Esophagus squamous epithelium (tissue), 5 donors: ENCODE data around the gene ALG13. TPM values are rescaled to one million over a fixed set of nuclear protein-coding genes. Genes with fewer than 3 reads are reported as not detected.

ENCODE experiments used
- DNase-seq: peaks from one replicate; lab custom pipeline; 2025; lab: John Stamatoyannopoulos, UW
- H3K27ac ChIP-seq, 4 donors: fragments of 200-600 bp; sonication (generic); one replicate each; pipeline ENCODE4 v1.5.1; 2016 to 2019; ENCODE audit warnings: mild to moderate bottlenecking in 1 of 4
- H3K27me3 ChIP-seq, 4 donors: fragments of 200-600 bp; sonication (generic); 1 replicate in 3 of 4; 2 replicates in 1 of 4; pipeline versions ENCODE4 v1.5.1 to v1.6.0; 2017 to 2021; ENCODE audit warnings: antibody characterized with exemption in 1 of 4
- H3K36me3 ChIP-seq, 3 donors: fragments of 200-600 bp; sonication (generic); one replicate each; pipeline ENCODE4 v1.5.1; 2016 to 2019
- H3K4me1 ChIP-seq, 3 donors: fragments of 200-600 bp; sonication (generic); one replicate each; pipeline ENCODE4 v1.5.1; 2017 to 2019
- H3K4me3 ChIP-seq, 4 donors: fragments of 200-600 bp; sonication (generic); 1 replicate in 3 of 4; 2 replicates in 1 of 4; pipeline ENCODE4 v1.5.1; 2016 to 2019; ENCODE audit warnings: mild to moderate bottlenecking in 2 of 4, moderate library complexity in 1 of 4
- H3K9me3 ChIP-seq, 3 donors: fragments of 200-600 bp; sonication (generic); one replicate each; pipeline ENCODE4 v1.5.1; 2016 to 2019
- CTCF ChIP-seq, 6 experiments: fragments of 450-650 bp in 4 of 6; fragments of 200-600 bp in 2 of 6; sonication (generic) in 2 of 6; IDR thresholded peaks; one replicate each; pipeline ENCODE4 v1.5.1; 2016 to 2019; ENCODE audit warnings: antibody characterized with exemption in 6 of 6, mild to moderate bottlenecking in 4 of 6, moderate library complexity in 4 of 6
- POLR2A ChIP-seq, 4 donors: fragments of 450-650 bp; IDR thresholded peaks; one replicate each; pipeline ENCODE4 v1.6.1; 2017; ENCODE audit warnings: antibody characterized with exemption in 4 of 4, mild to moderate bottlenecking in 4 of 4, moderate library complexity in 3 of 4
- WGBS, 2 donors: methylation state at CpG; one replicate each; pipeline ENCODE4 v1.1.5; 2018; 5-methylcytosine and 5-hydroxymethylcytosine counted together
- intact Hi-C: fragments of 100-400 bp; cut with DNase I; formaldehyde crosslinking; loops from one replicate; pipeline ENCODE4 v1.15.0; 2022
- total RNA-seq, 4 donors: library from RNA; depleted of rRNA; stranded (reverse); fragments of >200 nt; gene quantifications; one replicate each; pipeline ENCODE4 v1.1.0, GENCODE V29; 2016
- donor health status: DM: yes; HTN: yes; CAD: no.

The ALG13 gene
- total RNA-seq, 4 donors from 2014 or later, result 42.5 to 51.7 (median 43.8) TPM

- WGBS, 2 donors, result 50 to 55% methylated on average over 3 of the region's 3 CpGs
- intact Hi-C loops, result no loop called here
- H3K36me3 ChIP-seq, result no peaks in the 10 kb centered on the region
- H3K4me3 ChIP-seq, result no peak overlapping the region
- no peak overlapping the region for H3K27ac ChIP-seq
- no peaks in the 10 kb centered on the region for H3K9me3 ChIP-seq
- TF ChIP-seq POLR2A (IDR thresholded peaks at IDR 0.05) (no peak), CTCF (IDR thresholded peaks at IDR 0.05) (no peak)
- H3K27me3 ChIP-seq, result no peaks in the 10 kb centered on the region
- H3K4me1 ChIP-seq, result no peaks in the 10 kb centered on the region
- no peak for DNase-seq
Observed at GRCh38 chrX:111662292-111662691, 18.7 kb upstream of the ALG13 start.

- intact Hi-C loops, result no loop called here
- WGBS, 2 donors, result 75 to 79% methylated on average over 6 of the region's 7 CpGs
Observed at GRCh38 chrX:111671668-111672067, 9.3 kb upstream of the ALG13 start.

GRCh38 chrX:111687305-111687704 lies 6.3 kb downstream of the ALG13 start:
- Histone ChIP-seq H3K9me3 (no peaks in the 10 kb centered on the region), H3K4me3 (no peak overlapping the region), H3K4me1 (peaks cover 0 to 8% (median 4%) of the 10 kb centered on the region in 3 donors), H3K27ac (no peak overlapping the region), H3K27me3 (no peaks in the 10 kb centered on the region), H3K36me3 (peaks cover 0 to 85% (median 0%) of the 10 kb centered on the region in 3 donors)
- 100% methylated on average over 2 of the region's 2 CpGs for WGBS, 2 donors
- DNase-seq, result no peak
- TF ChIP-seq CTCF (IDR thresholded peaks at IDR 0.05), result no peak
- TF ChIP-seq POLR2A (IDR thresholded peaks at IDR 0.05), result no peak
- intact Hi-C loops, result no loop called here

More at GRCh38 chrX:111671668-111672067, 9.3 kb upstream of the ALG13 start:
- H3K27ac ChIP-seq, result no peak overlapping the region
- H3K9me3 ChIP-seq, result no peaks in the 10 kb centered on the region
- TF ChIP-seq POLR2A (IDR thresholded peaks at IDR 0.05), result no peak
- no peak for TF ChIP-seq CTCF (IDR thresholded peaks at IDR 0.05)
- H3K4me1 ChIP-seq, result no peaks in the 10 kb centered on the region
- no peak for DNase-seq
- H3K4me3 ChIP-seq, result no peak overlapping the region
- no peaks in the 10 kb centered on the region for H3K36me3 ChIP-seq
- peaks cover 0 to 3% (median 0%) of the 10 kb centered on the region in 4 donors for H3K27me3 ChIP-seq

GRCh38 chrX:111695297-111695880 lies 14.4 kb downstream of the ALG13 start:
- no peaks in the 10 kb centered on the region for H3K9me3 ChIP-seq
- H3K27ac ChIP-seq, result no peak overlapping the region
- H3K36me3 ChIP-seq, result peaks cover 0 to 26% (median 0%) of the 10 kb centered on the region in 3 donors
- H3K4me3 ChIP-seq, result no peak overlapping the region
- H3K4me1 ChIP-seq, result no peaks in the 10 kb centered on the region
- DNase-seq, result no peak
- WGBS, 2 donors, result 77 to 86% methylated on average over 2 to 7 of the region's 7 CpGs
- intact Hi-C loops, result no loop called here
- no peaks in the 10 kb centered on the region for H3K27me3 ChIP-seq
- no peak for TF ChIP-seq CTCF (IDR thresholded peaks at IDR 0.05)
- no peak for TF ChIP-seq POLR2A (IDR thresholded peaks at IDR 0.05)

- intact Hi-C loops, result no loop called here
- peak in 2 of 6 experiments; percentile 25 to 35 for TF ChIP-seq CTCF (IDR thresholded peaks at IDR 0.05)
- TF ChIP-seq POLR2A (IDR thresholded peaks at IDR 0.05), result no peak
- no peak for DNase-seq
- H3K27ac ChIP-seq, result no peak overlapping the region
- H3K36me3 ChIP-seq, result peaks cover 0 to 22% (median 4%) of the 10 kb centered on the region in 3 donors
- no peaks in the 10 kb centered on the region for H3K4me1 ChIP-seq
- H3K9me3 ChIP-seq, result no peaks in the 10 kb centered on the region
- H3K27me3 ChIP-seq, result no peaks in the 10 kb centered on the region
- no peak overlapping the region for H3K4me3 ChIP-seq
- WGBS, 2 donors, result 48 to 73% methylated on average over 4 to 5 of the region's 5 CpGs
Observed at GRCh38 chrX:111719426-111720210, 38.6 kb downstream of the ALG13 start.
